Kidney (tissue), 22 donors: ENCODE results near the gene MTA3. TPM values are rescaled to one million over a fixed set of nuclear protein-coding genes. Genes with fewer than 3 reads are reported as not detected.

ENCODE experiments used
- DNase-seq, 5 donors: peaks; one replicate each; pipeline ENCODE4 v3.0.0-alpha.2; 2013 to 2020
- FAIRE-seq: peaks from 2 replicates; lab custom pipeline; 2012; peaks lifted over from hg19 to GRCh38; lab: Jason Lieb, UNC
- H3K27ac ChIP-seq, 2 donors: one replicate each; pipeline ENCODE4 v1.7.0; 2013; ENCODE audit warnings: low read depth in 2 of 2, low read length in 2 of 2, inconsistent platforms in 1 of 2
- H3K27me3 ChIP-seq: one replicate; pipeline ENCODE4 v1.7.1; 2013; ENCODE audit warnings: low read length, inconsistent platforms; ENCODE audit not compliant: control insufficient read depth, insufficient read depth
- H3K36me3 ChIP-seq, 3 donors: one replicate each; pipeline versions ENCODE4 v1.7.0 to v1.7.1; 2013; ENCODE audit warnings: low read length in 3 of 3, control low read depth in 1 of 3, inconsistent platforms in 1 of 3; ENCODE audit not compliant: insufficient read depth in 3 of 3, control insufficient read depth in 2 of 3
- H3K4me1 ChIP-seq, 3 donors: one replicate each; pipeline versions ENCODE4 v1.7.0 to v1.7.1; 2013; ENCODE audit warnings: low read length in 3 of 3, inconsistent platforms in 1 of 3, low read depth in 1 of 3; ENCODE audit not compliant: control insufficient read depth in 2 of 3, insufficient read depth in 2 of 3
- H3K4me3 ChIP-seq, 3 donors: one replicate each; pipeline versions ENCODE4 v1.7.0 to v1.8.1; 2013; ENCODE audit warnings: low read length in 3 of 3, control low read depth in 1 of 3, inconsistent platforms in 1 of 3
- H3K9ac ChIP-seq, 3 donors: one replicate each; pipeline versions ENCODE4 v1.7.0 to v1.7.1; 2013; ENCODE audit warnings: low read length in 3 of 3, control low read depth in 1 of 3, inconsistent platforms in 1 of 3
- H3K9me3 ChIP-seq, 3 donors: one replicate each; pipeline versions ENCODE4 v1.7.0 to v1.7.1; 2013; ENCODE audit warnings: low read length in 3 of 3, control low read depth in 1 of 3, inconsistent platforms in 1 of 3; ENCODE audit not compliant: control insufficient read depth in 2 of 3, insufficient read depth in 1 of 3
- intact Hi-C: fragments of 100-400 bp; cut with DNase I; formaldehyde crosslinking; loops from one replicate; pipeline ENCODE4 v1.11.1; 2022
- long read RNA-seq, 10 donors: library from polyadenylated mRNA in 1 of 10; unstranded in 1 of 10; transcript quantifications; one replicate each; pipeline ENCODE4 v2.0.0 and lab custom pipeline, GENCODE V29; 2021 to 2026
- polyA plus RNA-seq: library from polyadenylated mRNA; stranded (reverse); fragments of 350-450 nt; fragmentation: Illumina TruSeq; extraction: RNeasy Lipid Tissue Mini Kit (QIAGEN cat#74804); gene quantifications from one replicate; pipeline ENCODE4 v1.2.3, GENCODE V29; 2014; ENCODE audit warnings: low read depth, low replicate concordance; ENCODE audit not compliant: insufficient read depth
- total RNA-seq: library from RNA; stranded (reverse); fragmentation: NEBNext Ultra II Directional; extraction: Animal tissue kit (Norgen Biotek cat#: 25700); gene quantifications from one replicate; pipeline ENCODE4 v1.2.1, GENCODE V29; 2021
- TF ChIP-seq, protein P1 (sequence below): IDR thresholded peaks from 3 replicates; pipeline ENCODE4 v1.5.1; 2012; ENCODE audit warnings: mild to moderate bottlenecking, moderate library complexity, borderline replicate concordance; ENCODE audit not compliant: insufficient read depth; ENCODE audit errors: extremely low read depth
- donor health status: control.
- donor health status: control.
- donor health status: control.
- donor health status: control.
- donor health status: control.
- donor health status: DM: yes; HTN: yes; CAD: no.
- donor health status: Normal renal cell carcinoma (clear cell type).

The MTA3 gene
- 35.2 TPM for total RNA-seq
- 27.7 TPM for polyA plus RNA-seq
- long read RNA-seq, donor 1, partial matches to known transcripts, result 0 of 6 reads
- long read RNA-seq, donor 1, other reads (novel, unspliced or antisense), result 0 of 6 reads
- long read RNA-seq, donor 2, transcript MTA3-215 (3 exons, 2,504 nt), result major isoform, 17 of 21 reads
- long read RNA-seq, donor 2, partial matches to known transcripts, result 0 of 21 reads
- long read RNA-seq, donor 2, other reads (novel, unspliced or antisense), result 0 of 21 reads
- long read RNA-seq, donor 3, transcript MTA3-204 (14 exons, 2,041 nt), result minor isoform, 5 of 22 reads
- long read RNA-seq, donor 3, transcript MTA3-215 (3 exons, 2,504 nt), result major isoform, 14 of 22 reads
- long read RNA-seq, donor 3, partial matches to known transcripts, result 0 of 22 reads
- long read RNA-seq, donor 3, other reads (novel, unspliced or antisense), result 0 of 22 reads
- long read RNA-seq, donor 4, partial matches to known transcripts, result 0 of 7 reads
- long read RNA-seq, donor 4, other reads (novel, unspliced or antisense), result 0 of 7 reads
- long read RNA-seq, donor 5, partial matches to known transcripts, result 0 of 1 reads
- long read RNA-seq, donor 5, other reads (novel, unspliced or antisense), result 0 of 1 reads
- long read RNA-seq, donor 6, transcript MTA3-215 (3 exons, 2,504 nt), result major isoform, 5 of 13 reads
- long read RNA-seq, donor 6, partial matches to known transcripts, result 0 of 13 reads
- long read RNA-seq, donor 6, other reads (novel, unspliced or antisense), result 0 of 13 reads
- long read RNA-seq, donor 7, transcript MTA3-204 (14 exons, 2,041 nt), result minor isoform, 9 of 37 reads
- long read RNA-seq, donor 7, transcript MTA3-205 (14 exons, 2,202 nt), result major isoform, 14 of 37 reads
- long read RNA-seq, donor 7, partial matches to known transcripts, result 6 of 37 reads
- long read RNA-seq, donor 7, other reads (novel, unspliced or antisense), result 5 of 37 reads
- long read RNA-seq, donor 8, partial matches to known transcripts, result 8 of 15 reads
- long read RNA-seq, donor 8, other reads (novel, unspliced or antisense), result 0 of 15 reads
- long read RNA-seq, donor 9, partial matches to known transcripts, result 0 of 4 reads
- long read RNA-seq, donor 9, other reads (novel, unspliced or antisense), result 0 of 4 reads
- long read RNA-seq, donor 10, transcript MTA3-215 (3 exons, 2,504 nt), result major isoform, 16 of 37 reads
- long read RNA-seq, donor 10, partial matches to known transcripts, result 15 of 37 reads
- long read RNA-seq, donor 10, other reads (novel, unspliced or antisense), result 0 of 37 reads

DNA sequence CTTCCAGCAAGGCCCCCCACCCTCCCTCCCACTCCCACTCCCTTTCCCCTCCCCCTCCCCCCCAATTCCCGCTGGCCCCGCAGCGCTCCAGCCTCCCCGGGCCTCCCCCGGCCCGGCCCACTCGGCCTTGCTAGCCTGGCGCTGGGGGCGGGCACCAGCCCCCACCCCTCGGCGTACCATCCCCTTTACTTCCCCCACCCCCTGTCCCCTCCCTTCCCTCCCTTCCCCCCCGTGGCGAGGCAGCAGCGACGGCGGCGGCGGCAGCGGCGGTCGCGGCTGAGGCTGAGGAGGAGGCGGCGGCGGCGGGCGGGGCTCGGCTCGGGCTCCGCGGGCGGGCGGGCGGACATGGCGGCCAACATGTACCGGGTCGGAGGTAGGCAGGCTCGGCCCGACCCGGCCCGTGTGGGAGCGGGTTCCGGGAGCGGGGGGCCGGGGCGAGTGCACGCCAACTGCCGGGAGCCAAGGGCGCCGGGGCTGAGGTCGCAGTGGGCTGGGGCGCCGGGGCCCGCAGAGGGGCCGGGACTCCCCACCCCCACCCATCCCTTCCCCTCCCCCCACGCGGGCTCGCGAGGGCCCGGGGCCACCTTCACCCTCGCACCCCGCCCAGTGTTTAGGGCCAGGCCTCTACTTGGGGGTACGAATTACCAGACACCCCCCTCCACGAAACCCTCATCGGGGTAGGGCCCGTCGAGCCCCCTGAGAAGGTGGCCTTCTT lies at the start of gene MTA3:
Gene MTA3 (plus strand): TSS at position 232 of the 715 bp plus-strand sequence. CDS start 114 bp downstream, at position 346.
- DNase-seq (peak in 4 of 5 donors; percentile 79 to 89 (median 88)), FAIRE-seq (no peak)
- no peaks in the 10 kb centered on the region for H3K27me3 ChIP-seq
- H3K9ac ChIP-seq, result peak within 1 kb of the TSS; percentile 30 to 72 (median 43)
- H3K9me3 ChIP-seq, result no peaks in the 10 kb centered on the region
- H3K36me3 ChIP-seq, result peaks cover 0 to 3% (median 0%) of the 10 kb centered on the region in 3 donors
- peak within 1 kb of the TSS; percentile 63 to 72 for H3K27ac ChIP-seq
- TF ChIP-seq, protein P1, sequence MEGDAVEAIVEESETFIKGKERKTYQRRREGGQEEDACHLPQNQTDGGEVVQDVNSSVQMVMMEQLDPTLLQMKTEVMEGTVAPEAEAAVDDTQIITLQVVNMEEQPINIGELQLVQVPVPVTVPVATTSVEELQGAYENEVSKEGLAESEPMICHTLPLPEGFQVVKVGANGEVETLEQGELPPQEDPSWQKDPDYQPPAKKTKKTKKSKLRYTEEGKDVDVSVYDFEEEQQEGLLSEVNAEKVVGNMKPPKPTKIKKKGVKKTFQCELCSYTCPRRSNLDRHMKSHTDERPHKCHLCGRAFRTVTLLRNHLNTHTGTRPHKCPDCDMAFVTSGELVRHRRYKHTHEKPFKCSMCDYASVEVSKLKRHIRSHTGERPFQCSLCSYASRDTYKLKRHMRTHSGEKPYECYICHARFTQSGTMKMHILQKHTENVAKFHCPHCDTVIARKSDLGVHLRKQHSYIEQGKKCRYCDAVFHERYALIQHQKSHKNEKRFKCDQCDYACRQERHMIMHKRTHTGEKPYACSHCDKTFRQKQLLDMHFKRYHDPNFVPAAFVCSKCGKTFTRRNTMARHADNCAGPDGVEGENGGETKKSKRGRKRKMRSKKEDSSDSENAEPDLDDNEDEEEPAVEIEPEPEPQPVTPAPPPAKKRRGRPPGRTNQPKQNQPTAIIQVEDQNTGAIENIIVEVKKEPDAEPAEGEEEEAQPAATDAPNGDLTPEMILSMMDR, result no peak
- peaks cover 2 to 3% (median 3%) of the 10 kb centered on the region in 3 donors for H3K4me1 ChIP-seq
- intact Hi-C loops, result no loop called here
- peak within 1 kb of the TSS; percentile 68 to 72 (median 72) for H3K4me3 ChIP-seq

DNA sequence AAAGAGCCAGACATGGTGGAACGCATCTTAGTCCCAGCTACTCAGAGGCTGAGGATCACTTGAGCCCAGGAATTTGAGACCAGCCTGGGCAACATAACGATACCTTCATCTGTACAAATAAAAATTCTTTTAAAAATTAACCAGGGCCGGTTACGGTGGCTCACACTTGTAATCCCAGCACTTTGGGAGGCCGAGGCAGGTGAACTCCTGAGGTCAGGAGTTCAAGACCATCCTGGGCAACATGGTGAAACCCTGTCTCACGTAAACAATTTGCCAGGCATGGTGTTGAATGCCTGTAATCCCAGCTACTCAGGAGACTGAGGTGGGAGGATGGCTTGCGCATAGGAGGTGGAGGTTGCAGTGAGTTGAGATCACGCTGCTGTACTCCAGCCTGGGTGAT lies 48.8 kb upstream of the MTA3 start:
- TF ChIP-seq, protein P1, result no peak
- no peaks in the 10 kb centered on the region for H3K9me3 ChIP-seq
- DNase-seq (no peak), FAIRE-seq (no peak)
- no peaks in the 10 kb centered on the region for H3K27me3 ChIP-seq
- no peak overlapping the region for H3K4me3 ChIP-seq
- H3K4me1 ChIP-seq, result no peaks in the 10 kb centered on the region
- intact Hi-C loops, result loop anchor here (10.0 kb wide), 1 partner anchor 145 kb away; no protein-coding TSS in a partner anchor
- no peaks in the 10 kb centered on the region for H3K36me3 ChIP-seq
- H3K27ac ChIP-seq, result no peak overlapping the region
- H3K9ac ChIP-seq, result no peak overlapping the region

DNA sequence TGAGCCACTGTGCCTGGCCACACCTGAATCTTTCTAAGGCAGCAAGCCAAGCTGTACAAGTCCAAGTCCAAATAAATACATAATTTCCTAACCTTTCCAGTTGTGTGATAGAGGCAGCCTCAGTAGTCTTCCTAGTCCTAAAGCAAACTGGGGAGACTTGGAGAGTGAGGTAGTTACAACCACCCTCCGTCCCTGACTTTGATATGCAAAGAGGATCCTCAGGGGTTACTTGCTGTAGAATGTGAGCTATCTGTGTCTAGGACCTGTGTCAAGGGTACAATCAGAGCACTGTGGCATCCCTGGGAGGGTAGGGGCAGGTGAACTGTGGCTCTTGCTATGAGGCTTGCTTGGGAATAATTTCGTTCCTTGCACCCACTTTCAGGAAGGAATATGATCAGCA lies 46.4 kb upstream of the MTA3 start:
- DNase-seq, result no peak
- Histone ChIP-seq H3K36me3 (no peaks in the 10 kb centered on the region), H3K27ac (no peak overlapping the region), H3K9me3 (no peaks in the 10 kb centered on the region), H3K27me3 (no peaks in the 10 kb centered on the region), H3K9ac (no peak overlapping the region), H3K4me1 (no peaks in the 10 kb centered on the region), H3K4me3 (no peak overlapping the region)
- FAIRE-seq, result no peak
- intact Hi-C loops, result no loop called here
- TF ChIP-seq, protein P1, result no peak
